Activated CD4-positive, alpha-beta T cell treated with anti-CD3 and anti-CD28 coated beads for 48 hours (primary cell): Measurements from ENCODE around the gene SPDYE11.
"Not testable (repeated sequence)": the region's sequence is repeated elsewhere in the genome, so short reads cannot be mapped to it uniquely, and the experiment has no call there.

Experiments used
- DNase-seq: peaks from one replicate; pipeline ENCODE4 v3.0.0-alpha.2; 2020

Gene SPDYE11, protein sequence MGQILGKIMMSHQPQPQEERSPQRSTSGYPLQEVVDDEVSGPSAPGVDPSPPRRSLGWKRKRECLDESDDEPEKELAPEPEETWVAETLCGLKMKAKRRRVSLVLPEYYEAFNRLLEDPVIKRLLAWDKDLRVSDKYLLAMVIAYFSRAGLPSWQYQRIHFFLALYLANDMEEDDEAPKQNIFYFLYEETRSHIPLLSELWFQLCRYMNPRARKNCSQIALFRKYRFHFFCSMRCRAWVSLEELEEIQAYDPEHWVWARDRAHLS

DNA sequence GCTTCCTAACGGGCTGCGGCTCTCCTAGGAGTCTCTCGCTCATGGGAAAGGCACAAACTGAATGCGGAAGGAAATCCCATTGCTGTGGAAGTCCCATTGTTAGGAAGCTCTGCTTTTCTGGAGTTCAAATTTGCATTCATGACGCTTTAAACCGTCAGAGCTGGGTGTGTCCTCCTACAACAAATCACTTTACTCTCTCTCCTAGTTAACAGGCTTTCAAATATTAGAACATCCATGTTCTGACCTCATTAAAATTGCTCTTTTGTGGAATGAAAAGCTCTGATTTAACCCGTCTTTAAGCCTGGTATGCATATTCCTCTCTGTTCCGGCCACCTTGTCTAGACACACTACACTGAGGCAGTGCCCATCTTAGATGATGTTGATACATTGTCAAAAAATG lies at the start of gene SPDYE11:
SPDYE11 (minus strand) TSS at position 101 of the 400 bp plus-strand sequence. CDS start 1,800 bp downstream, outside the sequence.
- DNase-seq = not testable (repeated sequence)

DNA sequence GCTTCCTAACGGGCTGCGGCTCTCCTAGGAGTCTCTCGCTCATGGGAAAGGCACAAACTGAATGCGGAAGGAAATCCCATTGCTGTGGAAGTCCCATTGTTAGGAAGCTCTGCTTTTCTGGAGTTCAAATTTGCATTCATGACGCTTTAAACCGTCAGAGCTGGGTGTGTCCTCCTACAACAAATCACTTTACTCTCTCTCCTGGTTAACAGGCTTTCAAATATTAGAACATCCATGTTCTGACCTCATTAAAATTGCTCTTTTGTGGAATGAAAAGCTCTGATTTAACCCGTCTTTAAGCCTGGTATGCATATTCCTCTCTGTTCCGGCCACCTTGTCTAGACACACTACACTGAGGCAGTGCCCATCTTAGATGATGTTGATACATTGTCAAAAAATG lies 28.2 kb upstream of the SPDYE11 start, which contains the start of gene SPDYE9:
SPDYE9 (minus strand) TSS at position 101 of the 400 bp plus-strand sequence. CDS start 1,800 bp downstream, outside the sequence.
- not testable (repeated sequence) for DNase-seq

DNA sequence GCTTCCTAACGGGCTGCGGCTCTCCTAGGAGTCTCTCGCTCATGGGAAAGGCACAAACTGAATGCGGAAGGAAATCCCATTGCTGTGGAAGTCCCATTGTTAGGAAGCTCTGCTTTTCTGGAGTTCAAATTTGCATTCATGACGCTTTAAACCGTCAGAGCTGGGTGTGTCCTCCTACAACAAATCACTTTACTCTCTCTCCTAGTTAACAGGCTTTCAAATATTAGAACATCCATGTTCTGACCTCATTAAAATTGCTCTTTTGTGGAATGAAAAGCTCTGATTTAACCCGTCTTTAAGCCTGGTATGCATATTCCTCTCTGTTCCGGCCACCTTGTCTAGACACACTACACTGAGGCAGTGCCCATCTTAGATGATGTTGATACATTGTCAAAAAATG lies 28.0 kb downstream of the SPDYE11 start, which contains the start of gene SPDYE8:
SPDYE8 (minus strand) TSS at position 101 of the 400 bp plus-strand sequence. CDS start 1,800 bp downstream, outside the sequence.
- not testable (repeated sequence) for DNase-seq

DNA sequence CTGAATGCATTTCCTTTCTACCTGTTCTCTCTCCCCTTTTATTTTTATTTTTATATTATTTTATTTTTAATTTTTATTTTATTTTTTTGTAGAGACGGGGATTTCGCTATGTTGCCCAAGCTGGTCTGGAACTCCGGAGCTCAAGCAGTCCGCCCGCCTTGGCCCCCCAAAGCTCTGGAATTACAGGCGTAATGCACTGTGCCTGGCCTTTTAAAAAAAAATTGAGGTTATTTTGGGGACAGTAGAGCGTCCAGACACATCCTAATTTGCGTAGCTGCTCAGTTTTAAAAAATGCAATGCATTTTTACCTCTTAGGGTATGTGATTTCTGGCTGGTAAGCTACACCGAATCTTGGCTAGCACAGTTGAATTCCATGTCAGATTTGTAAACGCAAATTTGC lies 51.2 kb downstream of the SPDYE11 start:
- not testable (repeated sequence) for DNase-seq

DNA sequence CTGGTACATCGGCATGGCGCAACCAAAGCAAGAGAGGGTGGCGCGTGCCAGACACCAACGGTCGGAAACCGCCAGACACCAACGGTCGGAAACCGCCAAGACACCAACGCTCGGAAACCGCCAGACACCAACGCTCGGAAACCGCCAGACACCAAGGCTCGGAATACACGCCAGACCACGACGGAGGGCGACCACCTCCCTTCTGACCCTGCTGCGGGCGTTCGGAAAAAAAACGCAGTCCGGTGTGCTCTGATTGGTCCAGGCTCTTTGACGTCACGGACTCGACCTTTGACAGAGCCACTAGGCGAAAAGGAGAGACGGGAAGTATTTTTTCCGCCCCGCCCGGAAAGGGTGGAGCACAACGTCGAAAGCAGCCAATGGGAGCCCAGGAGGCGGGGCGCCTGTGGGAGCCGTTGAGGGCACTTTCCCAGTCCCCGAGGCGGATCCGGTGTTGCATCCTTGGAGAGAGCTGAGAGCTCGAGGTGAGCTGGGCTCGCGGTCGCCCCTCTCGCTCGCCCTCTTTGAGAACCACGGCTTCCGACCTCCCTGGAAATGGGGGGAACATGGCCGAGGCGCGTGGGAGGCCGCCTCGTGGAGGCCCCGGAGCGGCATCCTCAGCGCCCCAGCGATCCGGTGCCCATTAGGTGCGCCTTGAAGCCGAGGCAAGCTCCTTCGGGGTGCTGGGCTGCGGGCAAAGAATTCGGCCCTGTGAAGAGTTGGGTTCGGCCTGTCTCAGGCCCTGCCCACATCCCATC lies 51.8 kb downstream of the SPDYE11 start:
- DNase-seq = peak; percentile 93

DNA sequence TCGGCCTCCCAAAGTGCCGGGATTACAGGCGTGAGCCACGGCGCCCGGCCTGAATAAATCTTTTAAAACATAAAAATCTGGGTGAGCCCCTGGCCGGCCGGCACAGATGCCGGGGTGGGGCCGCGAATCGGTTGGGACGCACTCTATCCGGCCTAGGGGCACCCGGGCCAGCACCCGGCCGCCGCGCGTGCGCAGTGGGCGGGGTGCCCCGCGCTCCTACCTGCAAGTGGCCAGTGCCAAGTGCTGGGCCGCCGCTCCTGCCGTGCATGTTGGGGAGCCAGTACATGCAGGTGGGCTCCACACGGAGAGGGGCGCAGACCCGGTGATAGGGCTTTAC lies 52.4 kb downstream of the SPDYE11 start:
- DNase-seq = peak; percentile 76

DNA sequence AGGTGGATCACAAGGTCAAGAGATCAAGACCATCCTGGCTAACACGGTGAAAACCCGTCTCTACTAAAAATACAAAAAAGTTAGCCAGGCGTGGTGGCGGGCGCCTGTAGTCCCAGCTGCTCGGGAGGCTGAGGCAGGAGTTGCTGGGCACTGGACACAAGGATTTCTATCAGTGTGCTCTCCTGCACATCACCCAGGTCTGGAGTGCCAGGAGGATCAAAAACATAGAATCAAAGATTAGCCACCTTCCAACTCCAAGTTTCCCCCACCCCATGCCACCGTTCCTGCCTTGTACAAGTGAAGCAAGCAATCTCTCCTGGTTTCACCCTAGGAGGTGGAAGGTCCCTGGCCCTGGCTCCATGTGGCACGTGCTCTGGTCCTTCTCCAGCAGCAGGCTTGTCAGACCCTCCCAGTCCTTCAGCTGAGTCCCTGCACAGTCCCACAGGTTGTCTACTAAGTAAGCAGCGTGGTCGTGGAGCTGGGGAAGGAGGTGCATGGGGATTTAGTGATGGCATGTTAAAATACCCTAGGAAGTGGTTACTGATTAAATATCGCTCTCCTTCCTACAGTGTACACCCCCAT lies 59.7 kb downstream of the SPDYE11 start:
- DNase-seq = not testable (repeated sequence)
